Measurements from ENCODE around the gene ACTL7B.

Gene ACTL7B

DNA sequence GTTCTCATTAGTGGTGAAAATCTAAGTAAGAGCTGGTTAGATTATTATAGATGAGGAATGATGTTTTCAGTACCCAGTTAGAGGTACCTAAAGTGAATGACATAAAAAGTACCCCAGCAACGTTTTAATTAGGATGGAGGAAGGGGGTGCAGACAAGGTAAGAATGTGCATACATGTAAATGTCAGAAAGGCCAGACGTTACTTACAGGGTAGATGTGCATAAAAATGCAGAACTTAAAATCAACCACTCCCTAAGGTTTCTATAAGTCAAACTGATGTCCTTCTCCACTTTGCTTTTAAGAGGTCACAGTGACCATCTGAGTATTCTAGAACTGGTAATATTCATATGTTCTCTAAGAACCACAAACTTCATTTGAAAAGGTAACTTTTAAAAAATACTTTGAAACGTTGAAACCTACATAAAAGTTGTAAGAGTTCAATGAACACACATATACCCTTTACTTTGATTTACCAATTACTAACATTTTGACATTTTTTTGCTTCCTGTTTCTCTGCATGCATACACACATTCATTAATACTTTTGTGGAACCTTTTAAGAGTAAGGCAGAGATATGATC lies 25.0 kb upstream of the ACTL7B start:
- peak; percentile 71 for FAIRE-seq
- TF ChIP-seq, protein P1, sequence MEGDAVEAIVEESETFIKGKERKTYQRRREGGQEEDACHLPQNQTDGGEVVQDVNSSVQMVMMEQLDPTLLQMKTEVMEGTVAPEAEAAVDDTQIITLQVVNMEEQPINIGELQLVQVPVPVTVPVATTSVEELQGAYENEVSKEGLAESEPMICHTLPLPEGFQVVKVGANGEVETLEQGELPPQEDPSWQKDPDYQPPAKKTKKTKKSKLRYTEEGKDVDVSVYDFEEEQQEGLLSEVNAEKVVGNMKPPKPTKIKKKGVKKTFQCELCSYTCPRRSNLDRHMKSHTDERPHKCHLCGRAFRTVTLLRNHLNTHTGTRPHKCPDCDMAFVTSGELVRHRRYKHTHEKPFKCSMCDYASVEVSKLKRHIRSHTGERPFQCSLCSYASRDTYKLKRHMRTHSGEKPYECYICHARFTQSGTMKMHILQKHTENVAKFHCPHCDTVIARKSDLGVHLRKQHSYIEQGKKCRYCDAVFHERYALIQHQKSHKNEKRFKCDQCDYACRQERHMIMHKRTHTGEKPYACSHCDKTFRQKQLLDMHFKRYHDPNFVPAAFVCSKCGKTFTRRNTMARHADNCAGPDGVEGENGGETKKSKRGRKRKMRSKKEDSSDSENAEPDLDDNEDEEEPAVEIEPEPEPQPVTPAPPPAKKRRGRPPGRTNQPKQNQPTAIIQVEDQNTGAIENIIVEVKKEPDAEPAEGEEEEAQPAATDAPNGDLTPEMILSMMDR (IDR thresholded peaks at IDR 0.05; ENCODE audit: insufficient read depth, missing control alignments), result no peak
- no peak for DNase-seq (ENCODE audit: insufficient read length, low spot score)

DNA sequence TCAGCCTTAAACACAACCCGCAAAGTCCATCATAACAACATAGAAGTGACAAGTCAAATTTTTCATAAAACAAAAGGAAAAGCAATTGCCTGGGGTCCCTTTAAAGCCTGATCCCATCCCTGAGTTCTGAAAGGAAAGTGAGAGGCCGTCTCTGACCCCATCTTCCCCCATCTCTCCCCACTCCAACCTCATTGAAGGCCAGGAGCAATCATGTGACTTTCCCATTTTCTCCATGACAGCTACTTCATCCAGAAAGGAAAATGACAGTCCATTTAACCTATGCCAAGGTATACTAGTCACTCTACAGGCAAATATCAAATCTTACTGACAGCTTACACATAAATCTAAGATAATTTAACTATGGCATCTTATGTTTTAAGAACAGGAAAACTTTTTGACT lies 21.7 kb upstream of the ACTL7B start:
- TF ChIP-seq, protein P1 (IDR thresholded peaks at IDR 0.05; ENCODE audit: insufficient read depth, missing control alignments), result no peak
- FAIRE-seq (no peak), DNase-seq (ENCODE audit: insufficient read length, low spot score) (no peak)

DNA sequence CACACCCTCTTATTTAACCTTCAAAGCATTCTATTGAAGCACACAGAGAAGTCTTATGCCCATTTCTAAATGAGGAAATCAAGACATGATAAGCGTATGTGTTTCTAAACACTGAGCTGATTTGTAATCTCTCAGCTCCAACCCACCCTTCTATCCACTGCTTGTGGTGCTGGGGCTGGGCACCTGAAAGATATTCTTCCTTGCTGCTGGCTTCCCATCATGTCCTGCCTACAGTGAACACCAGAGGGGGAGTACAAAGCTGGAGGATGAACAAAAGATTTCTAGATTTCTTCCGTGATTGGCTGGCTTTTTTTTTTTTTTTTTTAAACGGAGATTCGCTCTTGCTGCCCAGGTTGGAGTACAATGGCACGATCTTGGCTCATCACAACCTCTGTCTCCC lies 20.6 kb upstream of the ACTL7B start:
- DNase-seq (ENCODE audit: insufficient read length, low spot score) (no peak), FAIRE-seq (no peak)
- TF ChIP-seq, protein P1 (IDR thresholded peaks at IDR 0.05; ENCODE audit: insufficient read depth, missing control alignments), result no peak

DNA sequence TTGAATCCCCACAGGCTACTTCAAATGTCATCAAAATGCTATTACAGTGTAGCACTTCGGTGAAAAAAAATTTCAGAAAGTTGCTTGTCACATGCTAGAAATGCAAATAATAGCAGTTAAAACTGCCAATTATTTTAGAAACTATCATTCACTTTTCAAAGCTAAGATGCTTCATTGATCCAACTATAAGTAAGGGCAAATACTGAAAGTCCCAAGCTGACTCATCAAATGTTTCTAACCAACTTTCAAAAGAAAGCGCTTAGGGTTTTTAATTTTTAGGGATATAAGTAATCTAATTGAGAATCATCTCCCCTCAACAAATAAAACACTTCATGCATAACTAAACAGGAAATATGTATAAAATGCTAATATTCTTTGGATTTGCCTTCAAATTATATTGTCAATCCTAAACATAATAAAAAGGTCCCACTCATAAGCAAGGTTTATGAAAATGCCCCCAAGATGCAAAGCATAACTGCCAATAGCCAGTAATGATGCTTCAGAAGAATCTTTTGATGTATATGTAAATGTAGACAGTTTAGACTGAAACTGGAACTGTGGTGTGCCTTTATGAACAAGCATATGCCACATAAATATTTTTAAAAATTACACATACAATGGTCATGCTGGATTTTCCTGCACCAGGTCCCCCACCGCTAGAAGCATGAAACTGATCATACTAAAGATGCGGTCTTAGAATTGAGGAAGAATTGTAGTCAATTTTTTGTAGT lies 18.4 kb upstream of the ACTL7B start:
- TF ChIP-seq, protein P1 (IDR thresholded peaks at IDR 0.05; ENCODE audit: insufficient read depth, missing control alignments), result no peak
- DNase-seq (ENCODE audit: insufficient read length, low spot score), result no peak
- FAIRE-seq, result no peak

DNA sequence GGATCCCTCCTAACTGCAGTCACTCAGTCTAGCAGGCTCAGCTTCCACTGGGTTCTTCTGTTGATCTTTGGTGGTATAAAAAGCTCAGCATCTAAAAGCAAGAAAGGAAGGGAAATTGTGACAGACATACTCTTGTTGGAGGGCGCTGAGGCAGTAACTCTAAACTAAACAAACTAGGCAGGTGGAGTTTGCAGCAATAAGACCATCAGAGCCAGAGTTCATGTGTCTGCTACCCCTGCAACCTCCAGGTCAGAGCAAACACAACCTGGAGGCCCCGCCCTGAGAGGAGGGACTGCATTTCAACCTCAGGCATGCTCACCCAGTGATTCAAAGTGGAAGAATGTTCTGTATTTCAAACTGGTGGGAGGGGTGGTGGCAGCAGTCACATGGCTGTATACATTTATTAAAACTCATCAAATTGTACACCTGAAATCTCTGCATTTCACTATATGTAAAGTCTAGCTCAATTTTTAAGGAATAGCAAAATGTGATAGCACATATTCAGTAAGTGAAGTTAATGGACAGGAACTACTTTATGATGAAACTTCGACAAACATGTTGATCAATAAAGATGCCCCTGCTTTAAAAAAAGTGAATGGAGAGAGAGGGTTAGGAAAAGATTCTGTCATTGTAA lies 13.4 kb upstream of the ACTL7B start:
- DNase-seq (ENCODE audit: insufficient read length, low spot score), result no peak
- no peak for FAIRE-seq
- TF ChIP-seq, protein P1 (IDR thresholded peaks at IDR 0.05; ENCODE audit: insufficient read depth, missing control alignments), result no peak

DNA sequence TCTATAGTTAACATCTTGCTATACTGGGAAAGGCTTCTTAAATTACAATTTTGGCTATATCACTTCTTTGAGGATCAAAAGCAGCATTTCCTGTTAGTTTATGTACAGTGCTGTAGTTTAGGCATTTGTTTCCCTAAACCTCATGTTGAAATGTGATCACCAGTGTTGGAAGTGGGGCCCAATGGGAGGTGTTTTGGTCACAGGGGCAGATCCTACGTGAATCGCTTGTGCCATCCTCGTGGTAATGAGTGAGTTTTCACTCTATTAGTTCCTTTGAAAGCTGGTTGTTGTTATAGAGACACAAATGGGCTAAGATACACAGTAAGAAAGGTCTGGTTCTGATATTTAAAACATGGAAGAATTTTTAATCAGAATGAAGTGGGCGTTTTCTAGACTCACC lies 12.0 kb upstream of the ACTL7B start:
- DNase-seq (ENCODE audit: insufficient read length, low spot score) (no peak), FAIRE-seq (no peak)
- TF ChIP-seq, protein P1 (IDR thresholded peaks at IDR 0.05; ENCODE audit: insufficient read depth, missing control alignments), result no peak

DNA sequence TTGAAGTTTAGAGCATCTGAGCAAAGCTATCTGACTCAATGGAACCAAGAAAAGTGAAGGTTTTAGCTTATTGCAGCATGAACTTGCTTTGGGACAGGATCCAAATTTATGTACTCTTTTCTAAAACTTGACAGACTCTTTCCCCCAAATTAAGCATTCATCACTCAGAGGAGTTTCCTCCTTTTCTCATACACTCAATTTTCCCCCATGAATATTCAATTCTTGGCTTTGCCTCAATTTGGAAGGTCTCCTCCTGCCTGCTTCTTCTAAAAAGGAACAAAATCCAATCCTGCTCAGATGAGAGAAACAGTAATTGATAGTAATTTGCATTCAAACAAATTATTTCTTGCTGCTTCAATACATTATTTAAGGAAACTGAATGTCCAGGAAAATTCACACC lies 11.3 kb upstream of the ACTL7B start:
- FAIRE-seq, result no peak
- no peak for DNase-seq (ENCODE audit: insufficient read length, low spot score)
- TF ChIP-seq, protein P1 (IDR thresholded peaks at IDR 0.05; ENCODE audit: insufficient read depth, missing control alignments), result no peak

Measured in D721Med (cell line).